K562 (cell line): Measurements from ENCODE around the gene ADCY9.

Experiments used
- BRF2 ChIP-seq: IDR thresholded peaks from 3 replicates; pipeline ENCODE4 v1.6.1; 2011; ENCODE audit warnings: borderline replicate concordance, mild to moderate bottlenecking; ENCODE audit not compliant: insufficient read length, insufficient read depth
- CTCF ChIP-seq, 3 experiments: IDR thresholded peaks in 2 of 3; conservative IDR thresholded peaks in 1 of 3; 2 replicates each; pipeline ENCODE4 v1.5.1; 2011 to 2012; ENCODE audit warnings: low read length in 3 of 3, mild to moderate bottlenecking in 3 of 3, control low read depth in 2 of 3, improper control_type of control experiment in 1 of 3, inconsistent platforms in 1 of 3, low read depth in 1 of 3, mixed read lengths in 1 of 3, moderate library complexity in 1 of 3; ENCODE audit not compliant: insufficient read depth in 2 of 3
- NONO ChIP-seq, 2 experiments: fragments of 200-400 bp in 1 of 2; fragments of 450-650 bp in 1 of 2; formaldehyde crosslinking in 1 of 2; IDR thresholded peaks; 2 replicates each; pipeline ENCODE4 v1.6.1; 2017; ENCODE audit warnings: low read depth in 2 of 2, mild to moderate bottlenecking in 2 of 2, moderate library complexity in 2 of 2, low read length in 1 of 2
- NRF1 ChIP-seq, 2 experiments: fragments of 450-650 bp; IDR thresholded peaks in 1 of 2; conservative IDR thresholded peaks in 1 of 2; 2 replicates each; pipeline ENCODE4 v1.6.1; 2014; ENCODE audit warnings: mild to moderate bottlenecking in 2 of 2
- ZEB2 ChIP-seq: fragments of 450-650 bp; IDR thresholded peaks from 2 replicates; pipeline ENCODE4 v1.6.1; 2016
- ZNF217 ChIP-seq: sonication (generic); formaldehyde crosslinking; IDR thresholded peaks from 2 replicates; pipeline ENCODE4 v1.8.0; 2022; ENCODE audit warnings: mild to moderate bottlenecking, missing genetic modification reagents
- ZNF224 ChIP-seq: sonication (generic); formaldehyde crosslinking; IDR thresholded peaks from 2 replicates; pipeline ENCODE4 v1.8.0; 2022; ENCODE audit warnings: mild to moderate bottlenecking, missing genetic modification reagents

- no peak for TF ChIP-seq BRF2
- TF ChIP-seq ZEB2 = no peak
- no peak for TF ChIP-seq ZNF224 (CRISPR knock-in tag)
- no peak for TF ChIP-seq NRF1 (conservative IDR thresholded peaks at IDR 0.05 in 1 of 2, IDR thresholded peaks at IDR 0.05 in 1 of 2)
- no peak for TF ChIP-seq CTCF (IDR thresholded peaks at IDR 0.05 in 2 of 3, conservative IDR thresholded peaks at IDR 0.05 in 1 of 3; ENCODE audit: insufficient read depth in 2 of 3, low read depth in 1 of 3, low read length in 3 of 3)
- TF ChIP-seq ZNF217 (CRISPR knock-in tag) = no peak
- no peak for TF ChIP-seq NONO (IDR thresholded peaks at IDR 0.05; ENCODE audit: low read depth in 2 of 2, low read length in 1 of 2)
Observed at GRCh38 chr16:3949287-3949686, 167.0 kb downstream of the ADCY9 start.
